Hepatocyte (in vitro differentiated cells): ENCODE data around the gene ABCC9. TPM values are rescaled to one million over a fixed set of nuclear protein-coding genes. Genes with fewer than 3 reads are reported as not detected.

ENCODE experiments used
- DNase-seq: peaks from one replicate; pipeline ENCODE4 v3.0.0-alpha.2; 2016; ENCODE audit warnings: low spot score
- H2AFZ ChIP-seq: fragments of 200-600 bp; sonication (generic); 2 replicates; pipeline ENCODE4 v1.6.0; 2016; ENCODE audit warnings: antibody characterized with exemption, mild to moderate bottlenecking
- H3K27ac ChIP-seq: fragments of 200-600 bp; sonication (generic); 2 replicates; pipeline ENCODE4 v1.5.1; 2016; ENCODE audit warnings: mild to moderate bottlenecking
- H3K27me3 ChIP-seq: fragments of 200-600 bp; sonication (generic); 2 replicates; pipeline ENCODE4 v1.6.1; 2016
- H3K36me3 ChIP-seq: fragments of 200-600 bp; sonication (generic); replicated peaks from 2 replicates; pipeline ENCODE4 v1.5.1; 2016; ENCODE audit warnings: low read depth; ENCODE audit not compliant: insufficient read depth
- H3K4me1 ChIP-seq: fragments of 200-600 bp; sonication (generic); 2 replicates; pipeline ENCODE4 v1.5.1; 2016; ENCODE audit warnings: mild to moderate bottlenecking, moderate library complexity; ENCODE audit not compliant: insufficient read depth
- H3K4me2 ChIP-seq: fragments of 200-600 bp; sonication (generic); 2 replicates; pipeline ENCODE4 v1.6.0; 2016
- H3K4me3 ChIP-seq: fragments of 200-600 bp; sonication (generic); 2 replicates; pipeline ENCODE4 v1.5.1; 2016; ENCODE audit warnings: mild to moderate bottlenecking
- H3K79me2 ChIP-seq: fragments of 200-600 bp; sonication (generic); 2 replicates; pipeline ENCODE4 v1.6.0; 2017; ENCODE audit warnings: mild to moderate bottlenecking
- H3K9me2 ChIP-seq: fragments of 200-600 bp; sonication (generic); replicated peaks from 2 replicates; pipeline ENCODE4 v1.6.0; 2017; ENCODE audit warnings: mild to moderate bottlenecking; ENCODE audit not compliant: insufficient read depth
- H3K9me3 ChIP-seq: fragments of 200-600 bp; sonication (generic); 2 replicates; pipeline ENCODE4 v1.5.1; 2016; ENCODE audit warnings: low read depth, mild to moderate bottlenecking
- H4K20me1 ChIP-seq: fragments of 200-600 bp; sonication (generic); 2 replicates; pipeline ENCODE4 v1.6.0; 2016; ENCODE audit warnings: mild to moderate bottlenecking; ENCODE audit not compliant: insufficient read depth, poor library complexity, severe bottlenecking
- EZH2 ChIP-seq: fragments of 200-600 bp; sonication (generic); IDR thresholded peaks from 2 replicates; pipeline ENCODE4 v1.6.1; 2016; ENCODE audit warnings: antibody characterized with exemption, mild to moderate bottlenecking, borderline replicate concordance
- EZH2phosphoT487 ChIP-seq: fragments of 200-600 bp; sonication (generic); IDR thresholded peaks from one replicate; pipeline ENCODE4 v1.6.1; 2018; ENCODE audit warnings: antibody characterized with exemption, mild to moderate bottlenecking, low read depth, moderate library complexity; ENCODE audit not compliant: unreplicated experiment, severe bottlenecking
- WGBS: methylation state at CpG from one replicate; pipeline ENCODE4 v1.1.6; 2016; ENCODE audit warnings: low lambda C conversion rate; ENCODE audit errors: missing lambda C conversion rate; 5-methylcytosine and 5-hydroxymethylcytosine counted together
- polyA plus RNA-seq: library from polyadenylated mRNA; unstranded; fragments of >200 nt; fragmentation: Nextera tagmentation; extraction: Ambion mirVana; gene quantifications from 2 replicates; pipeline ENCODE4 v1.2.1, GENCODE V29; 2016
- total RNA-seq: library from RNA; depleted of rRNA; stranded (reverse); fragments of >200 nt; gene quantifications from 2 replicates; pipeline ENCODE4 v1.2.3, GENCODE V29; 2014
- TF ChIP-seq, protein P1 (sequence below): fragments of 200-600 bp; sonication (generic); IDR thresholded peaks from 2 replicates; pipeline ENCODE4 v1.5.1; 2016; ENCODE audit warnings: antibody characterized with exemption, mild to moderate bottlenecking; ENCODE audit not compliant: poor library complexity

The ABCC9 gene
- total and polyA plus RNA-seq, 2 experiments from 2014 or later, result 0.68 to 10.0 TPM

- H3K9me2 ChIP-seq, result no peaks in the 10 kb centered on the region
- H3K4me3 ChIP-seq, result no peak overlapping the region
- no peaks in the 10 kb centered on the region for H3K79me2 ChIP-seq
- DNase-seq, result no peak
- H4K20me1 ChIP-seq, result no peaks in the 10 kb centered on the region
- H3K4me2 ChIP-seq, result no peak overlapping the region
- H3K27ac ChIP-seq, result no peak overlapping the region
- H3K4me1 ChIP-seq, result no peaks in the 10 kb centered on the region
- H3K36me3 ChIP-seq, result no peaks in the 10 kb centered on the region
- no peaks in the 10 kb centered on the region for H3K27me3 ChIP-seq
- no peaks in the 10 kb centered on the region for H3K9me3 ChIP-seq
- TF ChIP-seq EZH2, result no peak
- TF ChIP-seq, protein P1, sequence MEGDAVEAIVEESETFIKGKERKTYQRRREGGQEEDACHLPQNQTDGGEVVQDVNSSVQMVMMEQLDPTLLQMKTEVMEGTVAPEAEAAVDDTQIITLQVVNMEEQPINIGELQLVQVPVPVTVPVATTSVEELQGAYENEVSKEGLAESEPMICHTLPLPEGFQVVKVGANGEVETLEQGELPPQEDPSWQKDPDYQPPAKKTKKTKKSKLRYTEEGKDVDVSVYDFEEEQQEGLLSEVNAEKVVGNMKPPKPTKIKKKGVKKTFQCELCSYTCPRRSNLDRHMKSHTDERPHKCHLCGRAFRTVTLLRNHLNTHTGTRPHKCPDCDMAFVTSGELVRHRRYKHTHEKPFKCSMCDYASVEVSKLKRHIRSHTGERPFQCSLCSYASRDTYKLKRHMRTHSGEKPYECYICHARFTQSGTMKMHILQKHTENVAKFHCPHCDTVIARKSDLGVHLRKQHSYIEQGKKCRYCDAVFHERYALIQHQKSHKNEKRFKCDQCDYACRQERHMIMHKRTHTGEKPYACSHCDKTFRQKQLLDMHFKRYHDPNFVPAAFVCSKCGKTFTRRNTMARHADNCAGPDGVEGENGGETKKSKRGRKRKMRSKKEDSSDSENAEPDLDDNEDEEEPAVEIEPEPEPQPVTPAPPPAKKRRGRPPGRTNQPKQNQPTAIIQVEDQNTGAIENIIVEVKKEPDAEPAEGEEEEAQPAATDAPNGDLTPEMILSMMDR, result no peak
- TF ChIP-seq EZH2phosphoT487, result no peak
- H2AFZ ChIP-seq, result no peak overlapping the region
These were observed 75.4 kb downstream of the ABCC9 start for GRCh38 chr12:21865846-21866245.

DNA sequence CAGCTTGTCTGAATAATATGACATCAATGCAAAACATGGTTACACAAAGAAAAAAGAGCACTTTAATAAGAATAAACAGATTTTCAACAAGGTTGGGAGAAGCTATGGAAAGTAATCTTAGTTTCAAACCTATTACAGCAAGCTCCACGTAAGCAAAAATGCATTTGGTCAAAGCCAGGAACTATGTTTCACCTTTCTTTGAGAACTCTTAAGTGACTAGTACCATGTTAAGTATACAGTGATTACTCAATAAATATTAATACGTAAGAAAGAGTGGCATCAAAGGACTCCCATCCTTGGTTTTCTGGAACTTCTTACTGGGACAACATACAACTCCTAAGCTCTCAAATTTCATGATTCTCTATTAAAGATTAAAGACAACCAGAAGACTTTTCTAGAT is 80.7 kb downstream of the ABCC9 start:
- Histone ChIP-seq H3K9me2 (no peaks in the 10 kb centered on the region), H3K27me3 (no peaks in the 10 kb centered on the region), H3K9me3 (no peaks in the 10 kb centered on the region), H3K4me3 (no peak overlapping the region), H3K4me1 (no peaks in the 10 kb centered on the region), H3K27ac (no peak overlapping the region), H2AFZ (no peak overlapping the region), H3K4me2 (no peak overlapping the region), H4K20me1 (no peaks in the 10 kb centered on the region), H3K79me2 (no peaks in the 10 kb centered on the region), H3K36me3 (no peaks in the 10 kb centered on the region)
- DNase-seq, result no peak
- TF ChIP-seq EZH2phosphoT487, result no peak
- TF ChIP-seq EZH2, result no peak
- TF ChIP-seq, protein P1, result no peak
- WGBS, result 83% methylated on average over 2 of the region's 2 CpGs

- H3K4me3 ChIP-seq, result no peak overlapping the region
- H3K79me2 ChIP-seq, result no peaks in the 10 kb centered on the region
- H2AFZ ChIP-seq, result no peak overlapping the region
- no peak overlapping the region for H3K27ac ChIP-seq
- H3K4me2 ChIP-seq, result no peak overlapping the region
- H3K4me1 ChIP-seq, result no peaks in the 10 kb centered on the region
- H3K9me2 ChIP-seq, result no peaks in the 10 kb centered on the region
- H3K27me3 ChIP-seq, result no peaks in the 10 kb centered on the region
- WGBS, result 90% methylated on average over 4 of the region's 4 CpGs
- no peaks in the 10 kb centered on the region for H3K36me3 ChIP-seq
- TF ChIP-seq, protein P1, result no peak
- TF ChIP-seq EZH2 (no peak), EZH2phosphoT487 (no peak)
- DNase-seq, result no peak
- H4K20me1 ChIP-seq, result no peaks in the 10 kb centered on the region
- H3K9me3 ChIP-seq, result no peaks in the 10 kb centered on the region
These were observed 81.1 kb downstream of the ABCC9 start for GRCh38 chr12:21860128-21860527.

DNA sequence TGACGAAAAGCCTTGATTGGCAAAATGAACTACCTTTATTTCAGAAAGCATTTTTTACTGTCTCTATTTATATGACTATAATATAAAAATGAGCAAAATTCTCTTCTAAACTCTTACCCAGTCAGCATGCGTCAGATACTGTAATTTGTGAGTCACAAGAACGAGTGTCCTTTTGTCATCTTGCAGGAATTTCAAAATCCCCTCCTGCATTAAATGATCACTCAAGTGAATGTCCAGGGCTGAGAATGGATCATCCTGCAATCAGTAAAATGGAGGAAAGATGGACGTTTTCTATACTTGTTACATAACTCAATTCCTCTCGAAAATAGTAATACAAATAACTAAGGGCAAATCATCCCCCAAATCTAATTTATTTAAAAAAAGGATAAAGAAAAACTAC is 89.0 kb downstream of the ABCC9 start:
- H3K4me1 ChIP-seq, result no peaks in the 10 kb centered on the region
- no peak overlapping the region for H3K4me2 ChIP-seq
- H4K20me1 ChIP-seq, result no peaks in the 10 kb centered on the region
- H3K27me3 ChIP-seq, result no peaks in the 10 kb centered on the region
- no peak overlapping the region for H3K4me3 ChIP-seq
- H3K27ac ChIP-seq, result no peak overlapping the region
- H3K79me2 ChIP-seq, result no peaks in the 10 kb centered on the region
- no peak overlapping the region for H2AFZ ChIP-seq
- 90% methylated on average over 5 of the region's 5 CpGs for WGBS
- H3K9me2 ChIP-seq, result no peaks in the 10 kb centered on the region
- TF ChIP-seq EZH2phosphoT487 (no peak), EZH2 (no peak)
- TF ChIP-seq, protein P1, result no peak
- H3K36me3 ChIP-seq, result no peaks in the 10 kb centered on the region
- H3K9me3 ChIP-seq, result no peaks in the 10 kb centered on the region
- no peak for DNase-seq
